Measurements from ENCODE around the gene RERE.
"Not testable (repeated sequence)": the region's sequence is repeated elsewhere in the genome, so short reads cannot be mapped to it uniquely, and the experiment has no call there.

Gene RERE

DNA sequence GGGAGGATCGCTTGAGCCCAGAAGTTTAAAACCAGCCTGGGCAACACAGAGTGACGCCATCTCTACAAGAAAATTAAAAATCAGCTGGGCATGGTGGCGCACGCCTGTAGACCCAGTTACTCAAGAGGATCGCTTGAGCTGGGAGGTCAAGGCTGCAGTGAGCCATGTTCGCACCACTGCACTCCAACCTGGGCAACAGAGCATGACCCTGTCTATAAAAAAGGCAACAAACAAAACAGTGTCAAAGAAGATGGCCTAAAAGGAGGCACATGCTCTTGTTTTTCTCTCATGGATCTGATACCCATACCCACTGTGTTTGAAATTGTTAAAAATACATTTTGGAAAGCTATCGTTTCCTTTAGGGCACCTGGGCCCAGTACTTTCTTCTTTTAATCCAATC is 307.9 kb downstream of the RERE start:
- Histone ChIP-seq H3K27me3 (ENCODE audit: control insufficient read depth in 5 of 5, insufficient read depth in 4 of 5, low read length in 5 of 5) (no peaks in the 10 kb centered on the region), H3K36me3 (ENCODE audit: control insufficient read depth in 5 of 5, insufficient read depth in 5 of 5, low read length in 5 of 5) (peaks cover 0 to 8% (median 5%) of the 10 kb centered on the region in 5 donors), H3K4me3 (ENCODE audit: low read depth in 1 of 5, low read length in 5 of 5) (no peak overlapping the region), H3K9me3 (ENCODE audit: control insufficient read depth in 5 of 5, low read length in 5 of 5) (no peaks in the 10 kb centered on the region), H3K4me1 (ENCODE audit: control insufficient read depth in 5 of 5, insufficient read depth in 5 of 5, low read length in 5 of 5) (peaks cover 0 to 30% (median 25%) of the 10 kb centered on the region in 5 donors), H3K27ac (ENCODE audit: low read depth, low read length) (peak overlapping the region; percentile 88), H3K9ac (ENCODE audit: low read length in 5 of 5) (peak overlapping the region in 2 of 5 donors; percentile 19 to 33)

DNA sequence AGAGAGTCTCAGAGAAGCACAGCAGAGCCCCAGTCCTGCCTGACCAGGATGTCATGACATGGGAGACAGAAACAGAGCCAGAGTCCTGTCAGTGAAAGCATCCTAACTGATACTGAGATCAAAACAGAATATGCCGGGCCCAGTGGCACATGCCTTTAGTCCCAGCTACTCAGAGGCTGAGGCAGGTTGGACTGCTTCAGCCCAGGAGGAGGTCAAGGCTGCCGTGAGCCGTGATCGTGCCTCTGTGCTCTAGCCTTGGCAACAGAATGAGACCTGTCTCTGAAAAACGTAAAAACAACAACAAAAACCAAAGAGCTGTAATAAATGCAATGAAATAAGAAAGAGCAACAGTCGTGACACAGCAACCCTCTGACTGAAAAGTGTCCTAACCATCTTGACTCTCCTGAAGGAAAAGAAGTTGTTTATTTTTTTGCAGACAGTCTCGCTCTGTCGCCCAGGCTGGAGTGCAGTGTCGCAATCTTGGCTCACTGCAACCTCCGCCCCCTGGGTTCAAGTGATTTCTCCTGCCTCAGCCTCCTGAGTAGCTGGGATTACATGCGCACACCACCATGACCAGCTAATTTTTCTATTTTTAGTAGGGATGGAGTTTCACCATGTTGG is 310.3 kb downstream of the RERE start:
- H3K27ac ChIP-seq (ENCODE audit: low read depth, low read length): peak overlapping the region; percentile 24
- H3K4me1 ChIP-seq (ENCODE audit: control insufficient read depth in 5 of 5, insufficient read depth in 5 of 5, low read length in 5 of 5): peaks cover 0 to 30% (median 25%) of the 10 kb centered on the region in 5 donors
- no peak overlapping the region for H3K9ac ChIP-seq (ENCODE audit: low read length in 5 of 5)
- H3K36me3 ChIP-seq (ENCODE audit: control insufficient read depth in 5 of 5, insufficient read depth in 5 of 5, low read length in 5 of 5): peaks cover 0 to 8% (median 5%) of the 10 kb centered on the region in 5 donors
- H3K9me3 ChIP-seq (ENCODE audit: control insufficient read depth in 5 of 5, low read length in 5 of 5): no peaks in the 10 kb centered on the region
- no peaks in the 10 kb centered on the region for H3K27me3 ChIP-seq (ENCODE audit: control insufficient read depth in 5 of 5, insufficient read depth in 4 of 5, low read length in 5 of 5)
- no peak overlapping the region for H3K4me3 ChIP-seq (ENCODE audit: low read depth in 1 of 5, low read length in 5 of 5)

DNA sequence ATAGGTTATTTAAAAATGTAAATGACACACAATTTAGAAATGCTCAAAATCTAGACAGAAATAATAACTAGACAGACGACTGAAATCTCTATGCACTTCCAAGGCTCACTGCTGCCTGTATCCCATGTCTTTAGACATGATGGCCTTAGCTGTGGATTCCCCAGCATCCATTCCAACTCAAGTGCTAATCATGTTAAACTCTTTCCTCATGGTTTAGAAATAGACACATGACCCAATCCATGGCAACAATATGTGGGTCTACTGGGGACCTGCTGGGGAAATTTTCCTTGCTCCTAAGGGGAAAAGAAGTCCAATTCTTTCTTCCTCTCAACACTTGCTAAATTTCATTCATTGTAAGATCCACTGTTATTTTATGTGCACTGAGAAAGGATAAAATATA is 311.0 kb downstream of the RERE start:
- Histone ChIP-seq H3K27ac (ENCODE audit: low read depth, low read length) (peak overlapping the region; percentile 24), H3K9ac (ENCODE audit: low read length in 5 of 5) (no peak overlapping the region), H3K9me3 (ENCODE audit: control insufficient read depth in 5 of 5, low read length in 5 of 5) (no peaks in the 10 kb centered on the region)

DNA sequence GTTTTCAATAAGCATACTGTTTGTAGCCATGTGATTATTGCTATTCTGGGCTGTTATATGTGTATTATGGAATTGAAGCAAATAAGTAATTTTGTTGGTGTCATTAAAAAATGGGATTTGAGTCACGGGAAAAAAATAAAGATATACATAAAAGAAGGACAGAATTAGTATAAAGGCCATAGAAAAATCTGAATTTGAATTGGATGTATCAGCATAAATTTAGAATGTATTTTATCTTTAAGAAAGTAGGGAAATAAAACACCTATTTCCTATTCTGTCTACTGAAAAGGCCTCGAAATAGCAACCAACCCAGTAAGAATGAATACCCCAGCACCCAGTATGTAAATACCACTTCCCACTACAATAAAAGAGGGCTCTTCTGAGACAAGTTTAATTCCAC is 313.6 kb downstream of the RERE start:
- Histone ChIP-seq H3K9me3 (ENCODE audit: control insufficient read depth in 5 of 5, low read length in 5 of 5) (no peaks in the 10 kb centered on the region), H3K27me3 (ENCODE audit: control insufficient read depth in 5 of 5, insufficient read depth in 4 of 5, low read length in 5 of 5) (no peaks in the 10 kb centered on the region), H3K4me3 (ENCODE audit: low read depth in 1 of 5, low read length in 5 of 5) (no peak overlapping the region), H3K9ac (ENCODE audit: low read length in 5 of 5) (no peak overlapping the region), H3K4me1 (ENCODE audit: control insufficient read depth in 5 of 5, insufficient read depth in 5 of 5, low read length in 5 of 5) (peaks cover 0 to 11% (median 6%) of the 10 kb centered on the region in 5 donors), H3K27ac (ENCODE audit: low read depth, low read length) (no peak overlapping the region), H3K36me3 (ENCODE audit: control insufficient read depth in 5 of 5, insufficient read depth in 5 of 5, low read length in 5 of 5) (peaks cover 0 to 8% (median 5%) of the 10 kb centered on the region in 5 donors)

More for the DNA sequence above, 311.0 kb downstream of the RERE start:
- Histone ChIP-seq H3K4me3 (ENCODE audit: low read depth in 1 of 5, low read length in 5 of 5) (no peak overlapping the region), H3K36me3 (ENCODE audit: control insufficient read depth in 5 of 5, insufficient read depth in 5 of 5, low read length in 5 of 5) (peaks cover 0 to 8% (median 5%) of the 10 kb centered on the region in 5 donors), H3K27me3 (ENCODE audit: control insufficient read depth in 5 of 5, insufficient read depth in 4 of 5, low read length in 5 of 5) (no peaks in the 10 kb centered on the region), H3K4me1 (ENCODE audit: control insufficient read depth in 5 of 5, insufficient read depth in 5 of 5, low read length in 5 of 5) (peaks cover 0 to 30% (median 25%) of the 10 kb centered on the region in 5 donors)

DNA sequence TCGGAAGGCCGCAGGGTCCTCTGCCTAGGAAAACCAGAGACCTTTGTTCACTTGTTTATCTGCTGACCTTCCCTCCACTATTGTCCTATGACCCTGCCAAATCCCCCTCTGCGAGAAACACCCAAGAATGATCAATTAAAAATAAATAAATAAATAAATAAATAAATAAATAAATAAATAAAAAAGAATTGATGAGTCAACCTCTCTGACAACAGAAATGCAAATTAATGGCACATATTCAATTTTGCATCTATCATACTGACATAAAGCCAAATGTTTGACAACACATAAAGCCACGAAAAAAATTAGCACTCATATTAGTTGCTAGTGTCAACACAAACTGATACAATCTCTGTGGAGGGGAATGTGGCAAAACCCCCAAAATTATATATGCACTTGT is 314.5 kb downstream of the RERE start:
- not testable (repeated sequence) for H3K4me3 ChIP-seq (ENCODE audit: low read depth in 1 of 5, low read length in 5 of 5); H3K9me3 ChIP-seq (ENCODE audit: control insufficient read depth in 5 of 5, low read length in 5 of 5); H3K27me3 ChIP-seq (ENCODE audit: control insufficient read depth in 5 of 5, insufficient read depth in 4 of 5, low read length in 5 of 5); H3K27ac ChIP-seq (ENCODE audit: low read depth, low read length); H3K9ac ChIP-seq (ENCODE audit: low read length in 5 of 5); H3K36me3 ChIP-seq (ENCODE audit: control insufficient read depth in 5 of 5, insufficient read depth in 5 of 5, low read length in 5 of 5)
- H3K4me1 ChIP-seq (ENCODE audit: control insufficient read depth in 5 of 5, insufficient read depth in 5 of 5, low read length in 5 of 5): peaks cover 0 to 12% (median 7%) of the 10 kb centered on the region in 5 donors

DNA sequence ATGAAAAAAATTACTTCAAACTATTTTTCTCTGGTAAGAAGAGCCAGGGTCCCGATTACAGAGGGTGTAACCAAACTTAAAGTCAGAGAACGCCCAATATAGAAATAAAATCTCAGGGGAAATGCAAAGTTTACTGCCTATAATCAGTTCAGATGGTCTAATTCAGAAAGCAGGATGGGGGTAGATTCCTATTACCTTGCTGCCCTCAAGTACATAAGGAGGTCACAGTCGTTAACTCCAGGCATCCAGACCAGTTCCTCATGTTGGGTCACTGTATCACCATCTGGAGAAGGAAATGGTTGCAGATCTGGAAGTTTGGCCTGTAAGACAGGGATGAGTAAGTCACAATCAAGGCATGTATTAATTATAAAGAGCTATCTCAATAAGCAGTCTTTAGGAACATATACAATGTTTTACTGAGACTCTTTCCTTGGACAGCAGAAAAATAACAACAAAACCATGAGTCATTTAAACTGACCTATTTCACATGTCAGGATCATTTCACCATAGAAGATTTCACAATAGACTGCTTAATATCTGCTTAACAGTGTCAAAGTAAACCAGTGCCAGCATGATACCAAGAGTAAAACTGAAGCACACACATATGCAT is 320.1 kb downstream of the RERE start:
- Histone ChIP-seq H3K9ac (ENCODE audit: low read length in 5 of 5) (peak overlapping the region in 1 of 5 donors; percentile 24), H3K36me3 (ENCODE audit: control insufficient read depth in 5 of 5, insufficient read depth in 5 of 5, low read length in 5 of 5) (peaks cover 11 to 32% (median 15%) of the 10 kb centered on the region in 5 donors), H3K4me3 (ENCODE audit: low read depth in 1 of 5, low read length in 5 of 5) (no peak overlapping the region), H3K9me3 (ENCODE audit: control insufficient read depth in 5 of 5, low read length in 5 of 5) (no peaks in the 10 kb centered on the region), H3K4me1 (ENCODE audit: control insufficient read depth in 5 of 5, insufficient read depth in 5 of 5, low read length in 5 of 5) (peaks cover 0 to 17% (median 12%) of the 10 kb centered on the region in 5 donors), H3K27ac (ENCODE audit: low read depth, low read length) (peak overlapping the region; percentile 93), H3K27me3 (ENCODE audit: control insufficient read depth in 5 of 5, insufficient read depth in 4 of 5, low read length in 5 of 5) (no peaks in the 10 kb centered on the region)

DNA sequence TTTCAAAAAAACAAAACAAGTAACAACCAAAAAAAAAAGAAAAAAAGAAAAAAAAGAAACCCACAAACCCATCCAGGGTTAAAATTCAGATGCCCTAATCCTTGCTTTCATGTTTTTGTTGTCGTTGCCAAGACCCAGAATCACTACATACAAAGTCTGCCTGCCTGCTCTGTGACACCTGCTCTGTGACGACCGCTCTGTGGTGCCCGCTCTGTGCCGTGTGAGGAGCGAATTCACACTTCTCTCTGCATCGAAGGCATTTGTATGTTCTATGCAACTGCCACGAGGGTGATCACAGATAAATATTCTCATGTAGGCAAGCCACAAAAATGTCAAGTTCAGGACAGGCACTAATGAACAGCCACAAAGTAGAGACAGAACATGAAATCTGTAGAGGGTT is 321.0 kb downstream of the RERE start:
- H3K27me3 ChIP-seq (ENCODE audit: control insufficient read depth in 5 of 5, insufficient read depth in 4 of 5, low read length in 5 of 5): no peaks in the 10 kb centered on the region
- H3K4me3 ChIP-seq (ENCODE audit: low read depth in 1 of 5, low read length in 5 of 5): no peak overlapping the region
- peaks cover 0 to 17% (median 12%) of the 10 kb centered on the region in 5 donors for H3K4me1 ChIP-seq (ENCODE audit: control insufficient read depth in 5 of 5, insufficient read depth in 5 of 5, low read length in 5 of 5)
- peak overlapping the region; percentile 93 for H3K27ac ChIP-seq (ENCODE audit: low read depth, low read length)
- H3K36me3 ChIP-seq (ENCODE audit: control insufficient read depth in 5 of 5, insufficient read depth in 5 of 5, low read length in 5 of 5): peaks cover 11 to 32% (median 15%) of the 10 kb centered on the region in 5 donors
- H3K9ac ChIP-seq (ENCODE audit: low read length in 5 of 5): no peak overlapping the region
- H3K9me3 ChIP-seq (ENCODE audit: control insufficient read depth in 5 of 5, low read length in 5 of 5): no peaks in the 10 kb centered on the region

DNA sequence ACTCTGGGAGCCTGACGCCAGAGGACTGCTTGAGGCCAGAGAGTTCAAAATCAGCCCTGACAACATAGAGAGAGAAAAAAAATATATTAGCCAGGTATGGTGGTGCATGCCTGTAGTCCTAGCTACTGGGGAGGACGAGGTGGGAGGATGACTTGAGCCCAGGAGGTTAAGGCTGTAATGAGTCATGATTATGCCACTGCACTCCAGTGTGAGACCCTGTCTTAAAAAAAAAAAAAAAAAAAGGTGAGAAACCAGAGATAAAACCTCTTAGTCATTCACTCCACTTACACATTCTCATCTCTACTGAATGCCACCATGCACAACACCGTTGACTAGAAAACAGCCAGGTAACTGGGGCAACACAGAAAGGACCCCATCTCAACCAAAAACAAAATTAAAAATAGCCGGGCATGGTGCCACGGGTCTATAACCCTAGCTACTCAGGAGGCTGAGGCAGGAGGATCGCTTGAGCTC is 321.5 kb downstream of the RERE start:
- Histone ChIP-seq H3K36me3 (ENCODE audit: control insufficient read depth in 5 of 5, insufficient read depth in 5 of 5, low read length in 5 of 5) (peaks cover 11 to 32% (median 15%) of the 10 kb centered on the region in 5 donors), H3K27ac (ENCODE audit: low read depth, low read length) (peak overlapping the region; percentile 93)

DNA sequence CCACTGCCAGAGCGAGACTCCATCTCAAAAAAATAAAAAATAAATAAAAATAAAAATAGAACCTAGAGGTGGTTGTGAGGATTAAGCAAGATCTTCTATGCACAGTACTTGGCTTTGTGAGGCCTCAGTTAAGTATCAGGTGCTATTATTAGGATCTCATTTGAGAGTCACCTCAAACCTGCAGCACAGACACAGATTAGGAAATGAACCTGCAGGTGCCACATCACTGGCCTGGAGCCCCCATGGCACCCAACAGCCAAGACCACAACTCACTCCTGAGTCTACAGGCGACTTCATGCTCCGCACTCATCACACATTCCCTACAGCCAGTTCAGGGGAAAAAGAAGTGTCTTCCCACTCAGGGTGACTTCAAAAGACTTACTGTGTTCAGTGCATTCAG is 322.8 kb downstream of the RERE start:
- Histone ChIP-seq H3K36me3 (ENCODE audit: control insufficient read depth in 5 of 5, insufficient read depth in 5 of 5, low read length in 5 of 5) (peaks cover 11 to 32% (median 15%) of the 10 kb centered on the region in 5 donors), H3K4me3 (ENCODE audit: low read depth in 1 of 5, low read length in 5 of 5) (no peak overlapping the region), H3K9ac (ENCODE audit: low read length in 5 of 5) (no peak overlapping the region), H3K9me3 (ENCODE audit: control insufficient read depth in 5 of 5, low read length in 5 of 5) (no peaks in the 10 kb centered on the region), H3K4me1 (ENCODE audit: control insufficient read depth in 5 of 5, insufficient read depth in 5 of 5, low read length in 5 of 5) (peaks cover 0 to 17% (median 12%) of the 10 kb centered on the region in 5 donors), H3K27ac (ENCODE audit: low read depth, low read length) (no peak overlapping the region), H3K27me3 (ENCODE audit: control insufficient read depth in 5 of 5, insufficient read depth in 4 of 5, low read length in 5 of 5) (no peaks in the 10 kb centered on the region)

More for the DNA sequence above, 321.5 kb downstream of the RERE start:
- Histone ChIP-seq H3K9ac (ENCODE audit: low read length in 5 of 5) (no peak overlapping the region), H3K4me1 (ENCODE audit: control insufficient read depth in 5 of 5, insufficient read depth in 5 of 5, low read length in 5 of 5) (peaks cover 0 to 17% (median 12%) of the 10 kb centered on the region in 5 donors), H3K27me3 (ENCODE audit: control insufficient read depth in 5 of 5, insufficient read depth in 4 of 5, low read length in 5 of 5) (no peaks in the 10 kb centered on the region), H3K9me3 (ENCODE audit: control insufficient read depth in 5 of 5, low read length in 5 of 5) (no peaks in the 10 kb centered on the region), H3K4me3 (ENCODE audit: low read depth in 1 of 5, low read length in 5 of 5) (no peak overlapping the region)

DNA sequence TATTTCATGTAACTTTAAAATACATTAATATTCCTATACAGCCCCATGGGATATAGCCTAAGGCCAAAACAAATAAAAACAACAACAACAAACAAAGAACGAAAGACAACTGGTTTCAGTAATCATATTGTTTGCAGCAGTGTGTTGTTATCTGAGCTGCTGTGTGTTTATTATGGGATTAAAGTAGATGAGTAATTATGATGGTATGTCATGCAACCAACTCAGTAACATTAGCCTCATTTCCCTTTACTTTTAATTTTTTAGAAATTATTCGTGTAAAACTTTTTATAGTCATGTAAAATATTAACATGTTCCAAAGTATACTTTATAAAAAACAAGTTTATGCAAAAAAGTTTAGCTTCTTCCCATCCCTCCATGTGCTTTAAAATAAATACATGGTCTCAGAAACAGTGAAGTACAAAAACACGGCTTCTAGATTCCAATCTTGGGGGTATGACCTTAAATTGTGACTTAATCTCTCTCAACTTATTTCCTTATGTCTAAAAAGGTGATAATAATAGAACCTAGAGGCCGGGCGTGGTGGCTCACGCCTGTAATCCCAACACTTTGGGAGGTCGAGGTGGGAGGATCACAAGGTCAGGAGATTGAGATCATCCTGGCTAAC is 323.4 kb downstream of the RERE start:
- no peaks in the 10 kb centered on the region for H3K27me3 ChIP-seq (ENCODE audit: control insufficient read depth in 5 of 5, insufficient read depth in 4 of 5, low read length in 5 of 5)
- H3K9ac ChIP-seq (ENCODE audit: low read length in 5 of 5): no peak overlapping the region
- no peak overlapping the region for H3K4me3 ChIP-seq (ENCODE audit: low read depth in 1 of 5, low read length in 5 of 5)
- no peaks in the 10 kb centered on the region for H3K9me3 ChIP-seq (ENCODE audit: control insufficient read depth in 5 of 5, low read length in 5 of 5)
- no peak overlapping the region for H3K27ac ChIP-seq (ENCODE audit: low read depth, low read length)
- H3K36me3 ChIP-seq (ENCODE audit: control insufficient read depth in 5 of 5, insufficient read depth in 5 of 5, low read length in 5 of 5): peaks cover 11 to 32% (median 15%) of the 10 kb centered on the region in 5 donors
- H3K4me1 ChIP-seq (ENCODE audit: control insufficient read depth in 5 of 5, insufficient read depth in 5 of 5, low read length in 5 of 5): peaks cover 0 to 17% (median 12%) of the 10 kb centered on the region in 5 donors
